H1 (cell line): ENCODE data around the gene ZNF69.

ENCODE experiments used
- EZH2 ChIP-seq: fragments of 200-600 bp; sonication (generic); IDR thresholded peaks from 2 replicates; pipeline ENCODE4 v1.7.1; 2012; ENCODE audit warnings: low read depth, mild to moderate bottlenecking, moderate library complexity, low read length, inconsistent platforms; ENCODE audit not compliant: severe bottlenecking
- NRF1 ChIP-seq: IDR thresholded peaks from 2 replicates; pipeline ENCODE4 v1.6.1; 2011; ENCODE audit warnings: mild to moderate bottlenecking, low read depth, low read length, improper control_type of control experiment
- POLR2A ChIP-seq, 2 experiments: IDR thresholded peaks; 1 replicate in 1 of 2; 2 replicates in 1 of 2; pipeline ENCODE4 v1.6.1; 2011; ENCODE audit warnings: low read depth in 2 of 2, low read length in 2 of 2, mild to moderate bottlenecking in 2 of 2; ENCODE audit errors: control extremely low read depth in 1 of 2
- POLR2AphosphoS5 ChIP-seq: IDR thresholded peaks from 2 replicates; pipeline ENCODE4 v1.6.1; 2011; ENCODE audit warnings: low read depth, low read length
- POU5F1 ChIP-seq: IDR thresholded peaks from 2 replicates; pipeline ENCODE4 v1.6.1; 2011; ENCODE audit warnings: low read depth, mild to moderate bottlenecking, low read length, moderate library complexity
- TF ChIP-seq, protein P1 (sequence below), 3 experiments: IDR thresholded peaks; 1 replicate in 2 of 3; 2 replicates in 1 of 3; pipeline versions ENCODE4 v1.5.1 to v1.6.1; 2011; ENCODE audit warnings: low read length in 3 of 3, mild to moderate bottlenecking in 3 of 3, inconsistent platforms in 2 of 3, low read depth in 1 of 3, moderate library complexity in 1 of 3; ENCODE audit not compliant: insufficient read depth in 1 of 3; ENCODE audit errors: control extremely low read depth in 1 of 3

DNA sequence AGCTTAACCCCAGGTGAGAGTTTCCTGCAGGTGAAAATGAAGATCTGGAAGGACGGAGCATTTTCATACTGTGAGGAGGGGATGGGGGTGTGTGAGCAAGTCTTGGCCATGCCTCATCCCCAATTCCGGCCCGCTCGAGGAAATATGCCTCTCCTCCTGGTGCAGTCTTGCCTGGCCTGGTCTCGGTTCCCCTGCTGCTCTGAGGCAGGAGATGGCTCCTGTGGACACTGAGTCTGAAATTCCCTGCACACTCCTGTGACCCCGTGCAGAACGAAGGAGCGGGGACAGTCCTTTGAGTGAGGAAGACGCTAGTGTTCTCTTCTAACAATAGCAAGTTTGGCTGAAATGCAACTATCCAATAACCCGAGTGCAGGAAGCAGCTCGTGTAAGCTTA, 39.4 kb upstream of the ZNF69 start:
- TF ChIP-seq, protein P1, sequence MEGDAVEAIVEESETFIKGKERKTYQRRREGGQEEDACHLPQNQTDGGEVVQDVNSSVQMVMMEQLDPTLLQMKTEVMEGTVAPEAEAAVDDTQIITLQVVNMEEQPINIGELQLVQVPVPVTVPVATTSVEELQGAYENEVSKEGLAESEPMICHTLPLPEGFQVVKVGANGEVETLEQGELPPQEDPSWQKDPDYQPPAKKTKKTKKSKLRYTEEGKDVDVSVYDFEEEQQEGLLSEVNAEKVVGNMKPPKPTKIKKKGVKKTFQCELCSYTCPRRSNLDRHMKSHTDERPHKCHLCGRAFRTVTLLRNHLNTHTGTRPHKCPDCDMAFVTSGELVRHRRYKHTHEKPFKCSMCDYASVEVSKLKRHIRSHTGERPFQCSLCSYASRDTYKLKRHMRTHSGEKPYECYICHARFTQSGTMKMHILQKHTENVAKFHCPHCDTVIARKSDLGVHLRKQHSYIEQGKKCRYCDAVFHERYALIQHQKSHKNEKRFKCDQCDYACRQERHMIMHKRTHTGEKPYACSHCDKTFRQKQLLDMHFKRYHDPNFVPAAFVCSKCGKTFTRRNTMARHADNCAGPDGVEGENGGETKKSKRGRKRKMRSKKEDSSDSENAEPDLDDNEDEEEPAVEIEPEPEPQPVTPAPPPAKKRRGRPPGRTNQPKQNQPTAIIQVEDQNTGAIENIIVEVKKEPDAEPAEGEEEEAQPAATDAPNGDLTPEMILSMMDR (IDR thresholded peaks at IDR 0.05; ENCODE audit: control extremely low read depth in 1 of 3, insufficient read depth in 1 of 3, low read depth in 1 of 3, low read length in 3 of 3): no peak
- no peak for TF ChIP-seq POLR2A (IDR thresholded peaks at IDR 0.05; ENCODE audit: control extremely low read depth in 1 of 2, low read depth in 2 of 2, low read length in 2 of 2)
- no peak for TF ChIP-seq EZH2
- no peak for TF ChIP-seq NRF1
- no peak for TF ChIP-seq POU5F1
- no peak for TF ChIP-seq POLR2AphosphoS5
